GM23248 (cell line): ENCODE measurements around the gene NOTUM. TPM values are rescaled to one million over a fixed set of nuclear protein-coding genes. Genes with fewer than 3 reads are reported as not detected.

Experiments
- DNase-seq: peaks from one replicate; pipeline ENCODE4 v3.0.0-alpha.2; 2015
- H2AFZ ChIP-seq: fragments of 200-600 bp; sonication (generic); 2 replicates; pipeline ENCODE4 v1.6.1; 2016; ENCODE audit warnings: antibody characterized with exemption
- H3F3A ChIP-seq: fragments of 200-600 bp; sonication (generic); 2 replicates; pipeline ENCODE4 v1.6.1; 2016; ENCODE audit warnings: mild to moderate bottlenecking, antibody characterized with exemption, mixed run types; ENCODE audit not compliant: insufficient read depth
- H3K27ac ChIP-seq: fragments of 200-600 bp; sonication (generic); 2 replicates; pipeline ENCODE4 v1.5.1; 2016; ENCODE audit warnings: mild to moderate bottlenecking
- H3K27me3 ChIP-seq: fragments of 200-600 bp; sonication (generic); replicated peaks from 2 replicates; pipeline ENCODE4 v1.6.1; 2016; ENCODE audit warnings: mild to moderate bottlenecking; ENCODE audit not compliant: insufficient read depth
- H3K36me3 ChIP-seq: fragments of 200-600 bp; sonication (generic); 2 replicates; pipeline ENCODE4 v1.6.1; 2016; ENCODE audit warnings: low read depth, mild to moderate bottlenecking
- H3K4me1 ChIP-seq: fragments of 200-600 bp; sonication (generic); 2 replicates; pipeline ENCODE4 v1.6.1; 2016; ENCODE audit warnings: mild to moderate bottlenecking; ENCODE audit not compliant: insufficient read depth
- H3K4me2 ChIP-seq: fragments of 200-600 bp; sonication (generic); one replicate; pipeline ENCODE4 v1.6.1; 2016; ENCODE audit warnings: mild to moderate bottlenecking; ENCODE audit not compliant: unreplicated experiment
- H3K4me3 ChIP-seq: fragments of 200-600 bp; sonication (generic); 2 replicates; pipeline ENCODE4 v1.5.1; 2016; ENCODE audit warnings: mild to moderate bottlenecking
- H3K79me2 ChIP-seq: fragments of 200-600 bp; sonication (generic); 2 replicates; pipeline ENCODE4 v1.6.1; 2016; ENCODE audit warnings: mild to moderate bottlenecking; ENCODE audit not compliant: insufficient read depth
- H3K9ac ChIP-seq: fragments of 200-600 bp; sonication (generic); 2 replicates; pipeline ENCODE4 v1.6.1; 2016; ENCODE audit warnings: mild to moderate bottlenecking
- H3K9me2 ChIP-seq: fragments of 200-600 bp; sonication (generic); 2 replicates; pipeline ENCODE4 v1.6.1; 2016; ENCODE audit warnings: mixed run types, mild to moderate bottlenecking, moderate library complexity; ENCODE audit not compliant: insufficient read depth
- H3K9me3 ChIP-seq: fragments of 200-600 bp; sonication (generic); one replicate; pipeline ENCODE4 v1.6.1; 2017; ENCODE audit warnings: low read depth
- H4K20me1 ChIP-seq: fragments of 200-600 bp; sonication (generic); 2 replicates; pipeline ENCODE4 v1.6.0; 2016; ENCODE audit not compliant: insufficient read depth
- EZH2 ChIP-seq: fragments of 200-600 bp; sonication (generic); IDR thresholded peaks from 2 replicates; pipeline ENCODE4 v1.6.1; 2018; ENCODE audit warnings: antibody characterized with exemption, mild to moderate bottlenecking; ENCODE audit not compliant: insufficient read depth, poor library complexity, severe bottlenecking
- EZH2phosphoT487 ChIP-seq: fragments of 200-600 bp; sonication (generic); IDR thresholded peaks from 2 replicates; pipeline ENCODE4 v1.6.1; 2018; ENCODE audit warnings: antibody characterized with exemption, moderate library complexity, mild to moderate bottlenecking, low read depth; ENCODE audit not compliant: insufficient read depth
- WGBS, 2 experiments: methylation state at CpG; one replicate each; pipeline ENCODE4 v1.1.6; 2015 to 2017; ENCODE audit warnings: low lambda C conversion rate in 2 of 2, low coverage in 1 of 2; ENCODE audit errors: missing lambda C conversion rate in 2 of 2; 5-methylcytosine and 5-hydroxymethylcytosine counted together
- in situ Hi-C: fragments of 300-500 bp; cut with MboI; formaldehyde crosslinking; loops from 2 replicates; pipeline ENCODE4 v1.15.0; 2020
- polyA plus RNA-seq: library from polyadenylated mRNA; unstranded; fragments of >200 nt; fragmentation: Nextera tagmentation; extraction: Ambion mirVana; gene quantifications from 2 replicates; pipeline ENCODE4 v1.2.1, GENCODE V29; 2016
- total RNA-seq: library from RNA; depleted of rRNA; stranded (reverse); fragments of >200 nt; shearing (Covaris generic); gene quantifications from 2 replicates; pipeline ENCODE4 v1.2.3, GENCODE V29; 2014

NOTUM gene
- total and polyA plus RNA-seq, 2 experiments from 2014 or later: not detected

DNA sequence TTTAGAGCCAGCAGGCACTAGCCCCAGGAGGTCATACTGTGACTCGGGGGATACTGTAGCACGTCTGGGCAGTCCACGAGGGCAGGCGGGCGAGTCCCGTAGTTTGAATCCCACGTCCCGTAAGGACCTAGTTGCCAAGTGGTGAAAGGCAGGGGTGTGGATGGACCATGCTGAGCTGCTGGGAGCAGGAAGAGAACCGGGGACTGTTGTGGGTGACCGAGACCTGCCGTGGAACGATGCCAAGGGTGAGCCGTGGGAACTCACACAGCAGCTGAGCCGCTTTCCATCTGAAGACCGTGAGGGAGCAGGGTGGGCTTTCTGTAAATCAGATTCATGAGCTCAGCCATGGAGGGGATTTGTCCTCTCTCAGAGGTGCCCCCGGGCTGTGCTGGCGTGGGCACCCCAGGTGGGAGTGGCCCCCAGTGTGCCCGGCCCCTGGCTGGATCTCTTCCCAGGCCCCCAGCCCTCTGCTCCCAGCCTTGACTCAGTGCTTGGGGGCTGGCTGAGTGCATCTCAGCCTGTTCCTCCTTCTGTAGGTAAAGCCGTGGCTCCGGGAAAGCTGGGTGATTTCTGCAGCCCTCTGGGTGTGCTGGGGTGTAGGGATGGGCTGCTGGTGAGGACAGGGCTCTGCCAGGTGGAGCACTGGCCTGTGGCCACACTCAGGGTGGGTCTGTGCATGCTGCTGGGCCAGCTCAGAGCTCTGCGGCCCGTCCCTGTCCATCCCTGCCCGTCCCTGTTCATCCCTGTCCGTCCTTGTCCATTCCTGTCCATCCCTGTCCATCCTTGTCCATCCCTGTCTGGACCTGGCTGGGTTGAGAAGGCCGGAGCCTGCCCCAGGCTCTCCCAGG, 30.1 kb upstream of the NOTUM start:
- Histone ChIP-seq H4K20me1 (no peaks in the 10 kb centered on the region), H3K4me2 (no peak overlapping the region)

DNA sequence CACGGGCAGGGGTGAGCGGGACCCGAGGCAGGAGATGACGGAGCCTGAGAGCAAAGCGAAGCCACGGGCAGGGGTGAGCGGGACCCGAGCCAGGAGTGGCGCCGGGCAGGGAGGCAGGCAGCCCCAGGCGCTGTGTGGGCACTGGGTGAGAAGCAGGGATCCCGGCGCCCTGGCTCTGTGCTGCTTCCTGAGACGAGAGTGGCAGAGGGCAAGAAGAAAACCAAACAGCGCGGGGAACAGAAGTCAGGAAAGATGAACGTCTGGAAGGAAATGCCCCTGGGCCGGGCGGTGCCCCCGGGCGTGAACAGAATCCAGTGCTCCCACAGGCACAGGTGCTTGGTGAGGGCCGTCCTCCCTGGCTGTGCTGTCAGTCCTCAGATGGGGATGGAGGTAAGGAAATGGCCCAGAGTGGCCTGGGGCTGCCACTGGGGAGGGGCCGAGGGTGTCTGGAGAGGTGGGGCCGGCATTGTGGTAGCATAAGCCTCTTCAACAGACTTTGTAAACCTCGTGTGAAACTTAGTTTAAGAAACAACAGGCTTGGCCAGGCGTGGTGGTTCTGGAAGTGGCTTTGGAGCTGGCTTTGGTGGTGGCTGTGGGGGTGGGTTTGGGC, 26.3 kb upstream of the NOTUM start:
- no peaks in the 10 kb centered on the region for H3K79me2 ChIP-seq
- no peak for TF ChIP-seq EZH2
- TF ChIP-seq EZH2phosphoT487: no peak
- no peak overlapping the region for H3K4me2 ChIP-seq
- H3F3A ChIP-seq: 0 out of 2 replicates have a peak, but pooled peaks cover 4% of the 10 kb centered on the region
- H3K9ac ChIP-seq: no peak overlapping the region
- in situ Hi-C loops: no loop called here
- peaks cover 9% of the 10 kb centered on the region for H3K4me1 ChIP-seq
- H3K27me3 ChIP-seq: no peaks in the 10 kb centered on the region
- no peaks in the 10 kb centered on the region for H3K9me2 ChIP-seq
- no peaks in the 10 kb centered on the region for H4K20me1 ChIP-seq
- DNase-seq: no peak
- no peaks in the 10 kb centered on the region for H3K9me3 ChIP-seq
- no peak overlapping the region for H2AFZ ChIP-seq
- H3K36me3 ChIP-seq: no peaks in the 10 kb centered on the region
- no peak overlapping the region for H3K27ac ChIP-seq
- H3K4me3 ChIP-seq: no peak overlapping the region
- WGBS, 2 experiments: 91 to 93% methylated on average over 18 to 26 of the region's 26 CpGs

More for the DNA sequence above, 30.1 kb upstream of the NOTUM start:
- no peak overlapping the region for H2AFZ ChIP-seq
- no peaks in the 10 kb centered on the region for H3K79me2 ChIP-seq
- no peak for DNase-seq
- TF ChIP-seq EZH2phosphoT487 (no peak), EZH2 (no peak)
- 80 to 86% methylated on average over 23 to 25 of the region's 25 CpGs for WGBS, 2 experiments
- no peaks in the 10 kb centered on the region for H3K9me3 ChIP-seq
- no peaks in the 10 kb centered on the region for H3K9me2 ChIP-seq
- H3K27ac ChIP-seq: no peak overlapping the region
- H3F3A ChIP-seq: 0 out of 2 replicates have a peak, but pooled peaks cover 6% of the 10 kb centered on the region
- peaks cover 11% of the 10 kb centered on the region for H3K4me1 ChIP-seq
- no peaks in the 10 kb centered on the region for H3K36me3 ChIP-seq
- H3K27me3 ChIP-seq: no peaks in the 10 kb centered on the region
- H3K9ac ChIP-seq: peak overlapping the region; percentile 33; the same call in 1 of the 2 replicates
- no peak overlapping the region for H3K4me3 ChIP-seq
- in situ Hi-C loops: no loop called here

DNA sequence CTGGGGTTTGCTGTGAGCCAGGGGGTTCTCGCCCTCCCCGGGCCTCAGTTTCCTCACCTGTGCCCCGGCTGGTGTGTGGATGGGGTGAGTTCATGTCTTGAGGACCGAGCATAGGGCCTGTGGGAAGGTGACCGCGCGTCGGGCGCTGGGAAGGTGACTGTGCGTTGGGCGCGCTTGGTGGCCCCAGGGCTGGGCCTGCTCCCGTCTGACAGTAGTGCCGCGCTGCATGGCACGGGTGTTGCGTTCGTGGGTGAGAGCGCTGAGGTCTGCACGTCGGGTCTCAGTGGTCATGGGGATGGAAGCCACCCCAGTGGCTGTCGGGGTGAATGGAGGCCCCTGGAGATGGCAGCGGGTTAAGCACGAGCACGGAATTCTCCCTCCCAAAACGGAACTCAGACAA, 25.6 kb upstream of the NOTUM start:
- no peaks in the 10 kb centered on the region for H3K79me2 ChIP-seq
- no peaks in the 10 kb centered on the region for H3K9me3 ChIP-seq
- no peak for TF ChIP-seq EZH2phosphoT487
- TF ChIP-seq EZH2: no peak
- in situ Hi-C loops: no loop called here
- H3K4me3 ChIP-seq: no peak overlapping the region
- H3K36me3 ChIP-seq: no peaks in the 10 kb centered on the region
- DNase-seq: no peak
- H3K9ac ChIP-seq: no peak overlapping the region
- H3K27ac ChIP-seq: no peak overlapping the region
- no peaks in the 10 kb centered on the region for H3K9me2 ChIP-seq
- H3K4me1 ChIP-seq: peaks cover 3% of the 10 kb centered on the region
- H2AFZ ChIP-seq: no peak overlapping the region
- 93% methylated on average over 26 of the region's 26 CpGs for WGBS, 2 experiments
- no peaks in the 10 kb centered on the region for H3F3A ChIP-seq
- no peaks in the 10 kb centered on the region for H4K20me1 ChIP-seq
- H3K27me3 ChIP-seq: no peaks in the 10 kb centered on the region
- H3K4me2 ChIP-seq: no peak overlapping the region

DNA sequence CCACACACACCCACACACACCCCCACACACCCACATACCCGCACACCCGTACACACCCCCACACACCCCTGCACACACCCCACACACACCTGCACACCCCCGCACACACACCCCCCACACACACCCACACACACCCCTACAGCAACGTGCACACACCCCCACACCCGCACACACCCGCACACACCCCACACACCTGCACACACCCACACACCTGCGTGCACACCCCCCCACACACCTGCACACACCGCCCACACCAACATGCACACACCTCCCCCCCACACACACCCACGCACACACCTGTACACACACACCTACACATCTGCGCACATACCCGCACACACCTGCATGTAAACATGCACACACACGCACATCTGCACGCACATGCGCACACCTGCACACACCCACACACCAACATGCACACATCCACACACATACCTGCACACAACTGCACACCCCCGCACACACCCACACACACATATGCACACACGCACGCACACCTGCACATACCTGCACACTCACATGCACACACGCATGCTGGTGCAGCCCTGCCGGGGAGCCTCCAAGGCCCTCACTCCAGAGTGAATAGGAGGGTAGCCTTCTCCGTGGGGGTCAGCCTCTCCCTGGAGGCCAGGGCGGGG, 23.9 kb upstream of the NOTUM start:
- Histone ChIP-seq H3F3A (no peaks in the 10 kb centered on the region), H3K4me3 (no peak overlapping the region), H3K9me2 (no peaks in the 10 kb centered on the region), H3K27me3 (no peaks in the 10 kb centered on the region), H3K27ac (no peak overlapping the region), H4K20me1 (no peaks in the 10 kb centered on the region), H3K4me2 (no peak overlapping the region), H2AFZ (no peak overlapping the region), H3K9me3 (no peaks in the 10 kb centered on the region), H3K36me3 (no peaks in the 10 kb centered on the region; the same call in 1 of the 2 replicates), H3K9ac (no peak overlapping the region), H3K79me2 (no peaks in the 10 kb centered on the region), H3K4me1 (no peaks in the 10 kb centered on the region)
- whole genome bisulfite sequencing, 2 experiments: 89 to 90% methylated on average over 13 to 21 of the region's 21 CpGs
- TF ChIP-seq EZH2phosphoT487 (no peak), EZH2 (no peak)
- in situ Hi-C loops: no loop called here
- no peak for DNase-seq
